NB4 (cell line): Measurements from ENCODE around the gene COPB2.

Source experiments
- CTCF ChIP-seq: IDR thresholded peaks from one replicate; pipeline ENCODE4 v1.5.1; 2012; ENCODE audit warnings: low read depth, low read length
- MAX ChIP-seq: IDR thresholded peaks from 2 replicates; pipeline ENCODE4 v1.6.1; 2011; ENCODE audit warnings: low read depth, low read length
- POLR2A ChIP-seq: IDR thresholded peaks from 2 replicates; pipeline ENCODE4 v1.6.1; 2011; ENCODE audit warnings: mild to moderate bottlenecking; ENCODE audit not compliant: insufficient read length; ENCODE audit errors: extremely low read depth

GRCh38 chr3:139329364-139329850, 60.0 kb downstream of the COPB2 start:
- TF ChIP-seq CTCF (peak; percentile 95), POLR2A (no peak), MAX (peak; percentile 90)
